Cardiac muscle cell (in vitro differentiated cells and primary cell): ENCODE data around the gene SPON1. TPM values are rescaled to one million over a fixed set of nuclear protein-coding genes. Genes with fewer than 3 reads are reported as not detected.
A peak's percentile ranks its signal among the peaks of the same experiment; 100 is the strongest.

Experiments used
- DNase-seq, 2 donors: peaks; one replicate each; pipeline versions ENCODE4 v3.0.0 to v3.0.0-alpha.2; 2010 to 2017; ENCODE audit warnings: low read depth in 1 of 2, low spot score in 1 of 2
- H3K27ac ChIP-seq: fragments of 200-600 bp; sonication (generic); 2 replicates; pipeline ENCODE4 v1.5.1; 2016
- H3K27me3 ChIP-seq: fragments of 200-600 bp; sonication (generic); 2 replicates; pipeline ENCODE4 v1.6.0; 2016; ENCODE audit warnings: control low read depth
- H3K36me3 ChIP-seq: fragments of 200-600 bp; sonication (generic); 2 replicates; pipeline ENCODE4 v1.5.1; 2016; ENCODE audit warnings: control low read depth
- H3K4me1 ChIP-seq: fragments of 200-600 bp; sonication (generic); 2 replicates; pipeline ENCODE4 v1.8.1; 2017; ENCODE audit warnings: low read depth, mild to moderate bottlenecking, mixed run types
- H3K4me3 ChIP-seq: fragments of 200-600 bp; sonication (generic); 2 replicates; pipeline ENCODE4 v1.5.1; 2016; ENCODE audit warnings: mild to moderate bottlenecking
- H3K9me3 ChIP-seq: fragments of 200-600 bp; sonication (generic); 2 replicates; pipeline ENCODE4 v1.5.1; 2017; ENCODE audit warnings: low read depth, mild to moderate bottlenecking, control low read depth
- polyA plus RNA-seq: library from polyadenylated mRNA; unstranded; fragments of >200 nt; fragmentation: Nextera tagmentation; extraction: Ambion mirVana; gene quantifications from 2 replicates; pipeline ENCODE4 v1.2.1, GENCODE V29; 2016
- total RNA-seq: library from RNA; depleted of rRNA; stranded (reverse); fragments of >200 nt; gene quantifications from 2 replicates; pipeline ENCODE4 v1.2.3, GENCODE V29; 2016
- TF ChIP-seq, protein P1 (sequence below): IDR thresholded peaks from 2 replicates; pipeline ENCODE4 v1.5.1; 2012; ENCODE audit warnings: low read depth, mild to moderate bottlenecking, low read length

Gene SPON1
- total and polyA plus RNA-seq, 2 experiments from 2014 or later = 13.3 to 22.0 TPM

DNA sequence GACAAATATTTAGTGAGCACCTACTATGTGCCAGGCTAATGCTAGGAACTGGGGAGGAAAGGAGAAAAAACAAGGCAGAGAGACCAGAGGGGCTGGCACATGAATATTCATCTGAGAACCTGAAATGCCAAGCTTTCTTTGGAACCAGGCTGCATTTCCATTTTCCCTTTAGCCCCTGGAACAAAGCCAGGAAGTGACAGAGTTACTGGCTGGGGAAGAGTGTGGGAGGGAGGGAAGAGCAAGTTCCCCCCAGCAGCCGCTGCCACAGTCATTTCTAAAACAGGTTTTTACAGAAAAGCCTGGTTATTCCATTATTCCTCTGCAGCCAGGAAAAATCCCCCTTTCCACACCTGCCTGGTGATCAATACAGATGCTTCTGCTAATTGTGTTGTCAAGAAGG, 97.0 kb downstream of the SPON1 start:
- no peak for DNase-seq
- H3K4me1 ChIP-seq = no peaks in the 10 kb centered on the region
- no peak overlapping the region for H3K27ac ChIP-seq
- H3K9me3 ChIP-seq = no peaks in the 10 kb centered on the region
- TF ChIP-seq, protein P1, sequence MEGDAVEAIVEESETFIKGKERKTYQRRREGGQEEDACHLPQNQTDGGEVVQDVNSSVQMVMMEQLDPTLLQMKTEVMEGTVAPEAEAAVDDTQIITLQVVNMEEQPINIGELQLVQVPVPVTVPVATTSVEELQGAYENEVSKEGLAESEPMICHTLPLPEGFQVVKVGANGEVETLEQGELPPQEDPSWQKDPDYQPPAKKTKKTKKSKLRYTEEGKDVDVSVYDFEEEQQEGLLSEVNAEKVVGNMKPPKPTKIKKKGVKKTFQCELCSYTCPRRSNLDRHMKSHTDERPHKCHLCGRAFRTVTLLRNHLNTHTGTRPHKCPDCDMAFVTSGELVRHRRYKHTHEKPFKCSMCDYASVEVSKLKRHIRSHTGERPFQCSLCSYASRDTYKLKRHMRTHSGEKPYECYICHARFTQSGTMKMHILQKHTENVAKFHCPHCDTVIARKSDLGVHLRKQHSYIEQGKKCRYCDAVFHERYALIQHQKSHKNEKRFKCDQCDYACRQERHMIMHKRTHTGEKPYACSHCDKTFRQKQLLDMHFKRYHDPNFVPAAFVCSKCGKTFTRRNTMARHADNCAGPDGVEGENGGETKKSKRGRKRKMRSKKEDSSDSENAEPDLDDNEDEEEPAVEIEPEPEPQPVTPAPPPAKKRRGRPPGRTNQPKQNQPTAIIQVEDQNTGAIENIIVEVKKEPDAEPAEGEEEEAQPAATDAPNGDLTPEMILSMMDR = no peak
- peaks cover 10% of the 10 kb centered on the region for H3K27me3 ChIP-seq
- H3K36me3 ChIP-seq = no peaks in the 10 kb centered on the region
- H3K4me3 ChIP-seq = no peak overlapping the region

- no peak for DNase-seq
- H3K4me1 ChIP-seq = peaks cover 10% of the 10 kb centered on the region
- TF ChIP-seq, protein P1 = no peak
- no peak overlapping the region for H3K4me3 ChIP-seq
- no peaks in the 10 kb centered on the region for H3K36me3 ChIP-seq
- no peaks in the 10 kb centered on the region for H3K9me3 ChIP-seq
- H3K27me3 ChIP-seq = peaks cover 10% of the 10 kb centered on the region
- no peak overlapping the region for H3K27ac ChIP-seq
Observed at GRCh38 chr11:14061721-14062120, 99.2 kb downstream of the SPON1 start.

DNA sequence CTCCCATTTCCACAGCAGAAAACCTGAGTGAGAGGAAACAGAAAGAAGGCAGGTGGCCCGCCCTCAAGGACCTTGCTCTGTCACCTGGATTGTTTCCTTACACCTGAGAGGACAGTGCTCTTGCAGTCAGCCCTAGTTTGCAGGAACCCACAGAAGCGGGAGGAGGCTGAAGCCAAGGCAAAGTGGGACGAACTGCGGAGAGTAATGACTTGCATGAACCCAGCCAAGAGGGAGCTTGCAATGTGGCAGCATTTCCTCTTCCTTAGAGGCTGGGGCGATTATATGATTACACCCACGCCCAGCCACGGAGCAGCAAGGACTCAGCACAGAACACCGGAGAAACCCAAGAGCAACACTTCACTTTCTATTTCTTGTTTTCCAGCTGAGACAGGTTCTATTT, 102.6 kb downstream of the SPON1 start:
- no peak for DNase-seq
- H3K27ac ChIP-seq = no peak overlapping the region
- peaks cover 4% of the 10 kb centered on the region for H3K27me3 ChIP-seq
- H3K4me1 ChIP-seq = peaks cover 10% of the 10 kb centered on the region
- no peak overlapping the region for H3K4me3 ChIP-seq
- TF ChIP-seq, protein P1 = no peak
- H3K36me3 ChIP-seq = no peaks in the 10 kb centered on the region
- no peaks in the 10 kb centered on the region for H3K9me3 ChIP-seq

- no peak overlapping the region for H3K27ac ChIP-seq
- H3K4me1 ChIP-seq = peaks cover 10% of the 10 kb centered on the region
- H3K4me3 ChIP-seq = no peak overlapping the region
- DNase-seq = no peak
- TF ChIP-seq, protein P1 = no peak
- H3K9me3 ChIP-seq = no peaks in the 10 kb centered on the region
- H3K27me3 ChIP-seq = peaks cover 4% of the 10 kb centered on the region
- H3K36me3 ChIP-seq = no peaks in the 10 kb centered on the region
Observed at GRCh38 chr11:14065681-14066080, 103.2 kb downstream of the SPON1 start.

DNA sequence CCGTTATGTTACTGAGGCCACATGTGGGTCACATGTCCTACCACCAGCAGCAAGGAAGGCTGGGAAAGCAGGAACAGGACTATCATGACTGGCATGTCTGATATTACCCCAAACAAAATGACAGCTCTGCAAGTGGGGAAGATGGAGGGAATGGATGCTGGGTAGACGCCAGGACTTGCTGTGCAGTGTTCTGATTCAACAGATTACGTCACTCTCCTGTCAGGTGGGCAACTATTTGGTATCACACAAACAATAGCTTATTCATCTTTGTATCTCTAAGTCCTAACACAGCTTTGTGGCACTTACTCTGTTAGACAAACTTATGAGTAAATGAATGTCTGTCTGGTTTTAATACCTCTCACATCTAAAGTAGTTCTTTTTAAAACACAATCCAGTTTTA, 105.2 kb downstream of the SPON1 start:
- H3K36me3 ChIP-seq = no peaks in the 10 kb centered on the region
- H3K27ac ChIP-seq = no peak overlapping the region
- peaks cover 10% of the 10 kb centered on the region for H3K4me1 ChIP-seq
- H3K9me3 ChIP-seq = no peaks in the 10 kb centered on the region
- H3K27me3 ChIP-seq = peaks cover 4% of the 10 kb centered on the region
- TF ChIP-seq, protein P1 = no peak
- no peak for DNase-seq
- no peak overlapping the region for H3K4me3 ChIP-seq

DNA sequence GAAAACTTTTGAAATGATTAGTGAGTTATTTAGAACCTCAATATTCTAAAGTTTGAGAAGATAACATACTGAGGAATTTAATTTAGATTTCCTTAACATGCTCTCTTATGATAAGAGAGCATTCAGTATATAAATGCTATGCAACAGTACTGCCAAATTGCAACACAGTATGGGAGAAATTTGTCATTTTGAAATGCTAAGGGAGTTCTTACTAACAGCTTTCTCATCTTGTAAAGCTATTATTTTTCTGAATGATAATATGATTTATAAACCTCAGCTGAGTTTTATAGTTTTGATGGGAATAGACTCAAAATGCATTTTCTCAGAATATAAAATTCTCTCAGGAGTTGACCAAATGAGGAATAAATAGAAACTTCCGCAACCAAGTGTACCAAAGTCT, 108.4 kb downstream of the SPON1 start:
- peak in 1 of 2 donors; percentile 43 for DNase-seq
- H3K36me3 ChIP-seq = no peaks in the 10 kb centered on the region
- no peak overlapping the region for H3K4me3 ChIP-seq
- no peaks in the 10 kb centered on the region for H3K27me3 ChIP-seq
- no peaks in the 10 kb centered on the region for H3K9me3 ChIP-seq
- H3K27ac ChIP-seq = no peak overlapping the region
- H3K4me1 ChIP-seq = peaks cover 3% of the 10 kb centered on the region
- TF ChIP-seq, protein P1 = no peak
